HG02981 (cell line): ENCODE results near the gene LY6G6D.
A peak's percentile ranks its signal among the peaks of the same experiment; 100 is the strongest.

Experiments
- ATAC-seq: cut with Tn5 transposase; IDR thresholded peaks from one replicate; pipeline ENCODE4 v1.9.1; 2021; ENCODE audit warnings: mild to moderate bottlenecking, moderate library complexity; ENCODE audit not compliant: unreplicated experiment

LY6G6D gene

GRCh38 chr6:31715022-31715958 is at the start of gene LY6G6D:
LY6G6D (plus strand) TSS chr6:31715348; CDS start chr6:31715356, 8 bp downstream.
- no peak for ATAC-seq

- peak; percentile 78 for ATAC-seq
Measured at GRCh38 chr6:31665501-31666336, 49.4 kb upstream of the LY6G6D start, which contains the start of gene CSNK2B. CSNK2B (plus strand) TSS chr6:31666080; CDS start chr6:31666832, 752 bp downstream.

- no peak for ATAC-seq
Measured at GRCh38 chr6:31666337-31666965, 48.7 kb upstream of the LY6G6D start.

GRCh38 chr6:31669676-31670075 is 45.5 kb upstream of the LY6G6D start, which contains the start of gene LY6G5B:
LY6G5B (plus strand) TSS chr6:31669976; CDS start chr6:31670951, 975 bp downstream.
- ATAC-seq: no peak

- ATAC-seq: no peak
Measured at GRCh38 chr6:31676322-31676903, 38.7 kb upstream of the LY6G6D start.

- ATAC-seq: no peak
Measured at GRCh38 chr6:31676904-31677303, 38.2 kb upstream of the LY6G6D start.

GRCh38 chr6:31677955-31678354 is 37.2 kb upstream of the LY6G6D start:
- ATAC-seq: no peak

- no peak for ATAC-seq
Measured at GRCh38 chr6:31680226-31681134, 34.7 kb upstream of the LY6G6D start, which contains the start of gene LY6G5C. LY6G5C (minus strand) TSS chr6:31681067; CDS start chr6:31680373, 694 bp downstream.

GRCh38 chr6:31681135-31681671 is 33.9 kb upstream of the LY6G6D start:
- no peak for ATAC-seq

- ATAC-seq: no peak
Measured at GRCh38 chr6:31683591-31683990, 31.6 kb upstream of the LY6G6D start.

- no peak for ATAC-seq
Measured at GRCh38 chr6:31686483-31686882, 28.7 kb upstream of the LY6G6D start.

- ATAC-seq: no peak
Measured at GRCh38 chr6:31687321-31687720, 27.8 kb upstream of the LY6G6D start.

- ATAC-seq: no peak
Measured at GRCh38 chr6:31687860-31688693, 27.1 kb upstream of the LY6G6D start.

GRCh38 chr6:31689249-31690110 is 25.7 kb upstream of the LY6G6D start:
- no peak for ATAC-seq

- no peak for ATAC-seq
Measured at GRCh38 chr6:31690231-31691077, 24.7 kb upstream of the LY6G6D start.

GRCh38 chr6:31691078-31691463 is 24.1 kb upstream of the LY6G6D start:
- ATAC-seq: no peak
